Measurements from ENCODE around the gene RARB.

The RARB gene

GRCh38 chr3:25378786-25379311, 49.2 kb upstream of the RARB start (continued):
- TF ChIP-seq PBX3 (CRISPR knock-in tag; IDR thresholded peaks at IDR 0.05) (no peak), PRDM10 (tag by site-specific recombination; IDR thresholded peaks at IDR 0.05) (no peak), ZNF501 (tag by site-specific recombination; IDR thresholded peaks at IDR 0.05) (no peak), OSR2 (tag by site-specific recombination; IDR thresholded peaks at IDR 0.05) (peak; percentile 39; the same call in 1 of the 2 replicates), ZNF677 (tag by site-specific recombination; IDR thresholded peaks at IDR 0.05) (no peak), ZNF518A (tag by site-specific recombination; conservative IDR thresholded peaks at IDR 0.05; ENCODE audit: low read depth) (no peak), ZNF26 (tag by site-specific recombination; IDR thresholded peaks at IDR 0.05) (no peak), ZIC2 (tag by site-specific recombination; IDR thresholded peaks at IDR 0.05) (peak; percentile 30; the same call in 1 of the 2 replicates), GLIS2 (tag by site-specific recombination; IDR thresholded peaks at IDR 0.05) (no peak), ZNF114 (tag by site-specific recombination; IDR thresholded peaks at IDR 0.05) (no peak), BCL11B (tag by site-specific recombination; IDR thresholded peaks at IDR 0.05; ENCODE audit: low read depth) (no peak), ZNF558 (tag by site-specific recombination; IDR thresholded peaks at IDR 0.05) (no peak), ZNF701 (tag by site-specific recombination; IDR thresholded peaks at IDR 0.05) (no peak), ZNF488 (tag by site-specific recombination; IDR thresholded peaks at IDR 0.05) (no peak), HIC1 (tag by site-specific recombination; IDR thresholded peaks at IDR 0.05) (no peak)
